AG09319 (cell line): ENCODE results near the gene SLFNL1.
A peak's percentile ranks its signal among the peaks of the same experiment; 100 is the strongest.

Source experiments
- DNase-seq: peaks from one replicate; pipeline ENCODE4 v3.0.0-alpha.2; 2010; ENCODE audit warnings: low read depth; ENCODE audit errors: extremely low read depth
- TF ChIP-seq, protein P1 (sequence below): IDR thresholded peaks from 2 replicates; pipeline ENCODE4 v1.5.1; 2011; ENCODE audit warnings: low read depth, mild to moderate bottlenecking, inconsistent platforms, low read length, moderate library complexity

Gene SLFNL1

DNA sequence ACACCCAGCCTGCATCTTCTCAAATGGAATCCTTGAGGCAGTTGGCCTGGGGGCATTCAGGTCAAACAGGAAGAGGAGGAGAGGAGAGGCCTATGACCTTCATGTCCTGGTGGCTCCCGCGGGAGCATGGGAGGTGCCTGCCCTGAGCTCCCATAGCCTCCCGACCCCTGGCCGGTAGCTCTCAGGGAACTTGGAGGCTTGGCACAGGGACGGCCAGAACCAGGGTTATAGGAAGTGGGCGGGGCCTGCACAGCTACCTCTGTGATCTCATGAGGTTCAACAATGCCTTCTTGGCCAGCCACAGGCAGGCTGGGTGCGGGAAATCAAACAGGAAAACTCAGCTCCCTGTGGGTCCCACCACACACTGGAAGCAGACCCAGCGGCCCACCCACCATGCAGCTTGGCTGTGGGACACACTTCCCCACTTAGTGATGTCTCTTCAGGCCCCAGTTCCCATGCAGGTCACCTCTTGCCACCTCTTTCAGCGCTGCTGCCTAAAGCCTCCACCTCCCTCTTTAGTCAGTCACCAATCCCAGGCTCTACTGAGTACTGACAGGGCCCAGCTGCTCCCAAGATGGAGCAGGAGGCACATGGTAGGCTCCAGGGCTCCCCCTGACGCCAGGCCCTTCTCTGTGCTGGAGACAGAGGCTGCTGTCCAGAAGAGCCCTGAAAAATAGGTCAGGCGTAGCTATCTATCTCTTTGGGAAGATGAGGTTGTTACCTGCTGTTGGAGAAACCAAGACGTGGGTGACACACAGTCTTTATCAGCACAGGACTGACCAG lies at the start of gene SLFNL1:
Gene SLFNL1, minus strand, starts transcription at position 200 of the 783 bp plus-strand sequence. CDS start 1,065 bp downstream, outside the sequence.
- TF ChIP-seq, protein P1, sequence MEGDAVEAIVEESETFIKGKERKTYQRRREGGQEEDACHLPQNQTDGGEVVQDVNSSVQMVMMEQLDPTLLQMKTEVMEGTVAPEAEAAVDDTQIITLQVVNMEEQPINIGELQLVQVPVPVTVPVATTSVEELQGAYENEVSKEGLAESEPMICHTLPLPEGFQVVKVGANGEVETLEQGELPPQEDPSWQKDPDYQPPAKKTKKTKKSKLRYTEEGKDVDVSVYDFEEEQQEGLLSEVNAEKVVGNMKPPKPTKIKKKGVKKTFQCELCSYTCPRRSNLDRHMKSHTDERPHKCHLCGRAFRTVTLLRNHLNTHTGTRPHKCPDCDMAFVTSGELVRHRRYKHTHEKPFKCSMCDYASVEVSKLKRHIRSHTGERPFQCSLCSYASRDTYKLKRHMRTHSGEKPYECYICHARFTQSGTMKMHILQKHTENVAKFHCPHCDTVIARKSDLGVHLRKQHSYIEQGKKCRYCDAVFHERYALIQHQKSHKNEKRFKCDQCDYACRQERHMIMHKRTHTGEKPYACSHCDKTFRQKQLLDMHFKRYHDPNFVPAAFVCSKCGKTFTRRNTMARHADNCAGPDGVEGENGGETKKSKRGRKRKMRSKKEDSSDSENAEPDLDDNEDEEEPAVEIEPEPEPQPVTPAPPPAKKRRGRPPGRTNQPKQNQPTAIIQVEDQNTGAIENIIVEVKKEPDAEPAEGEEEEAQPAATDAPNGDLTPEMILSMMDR, result no peak
- DNase-seq, result no peak

DNA sequence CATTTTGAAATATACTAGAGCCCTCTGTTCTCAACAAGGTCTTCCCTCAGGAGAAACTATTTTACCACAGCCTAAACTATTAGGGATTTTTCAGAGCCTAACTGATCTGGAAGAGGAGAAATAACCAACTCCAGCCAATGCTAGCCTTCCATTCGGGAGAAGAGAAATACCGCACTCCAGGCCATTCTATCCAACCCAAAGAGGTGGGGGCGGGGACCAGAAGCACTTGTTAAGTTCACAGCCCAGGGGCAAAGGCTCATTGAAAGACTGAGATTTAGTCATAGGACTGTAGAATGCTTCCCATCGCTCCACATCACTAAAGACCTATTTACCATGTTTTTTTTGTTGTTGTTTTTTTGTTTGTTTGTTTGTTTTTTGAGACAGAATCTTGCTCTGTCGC lies 35.4 kb upstream of the SLFNL1 start:
- DNase-seq, result no peak
- TF ChIP-seq, protein P1, result no peak

DNA sequence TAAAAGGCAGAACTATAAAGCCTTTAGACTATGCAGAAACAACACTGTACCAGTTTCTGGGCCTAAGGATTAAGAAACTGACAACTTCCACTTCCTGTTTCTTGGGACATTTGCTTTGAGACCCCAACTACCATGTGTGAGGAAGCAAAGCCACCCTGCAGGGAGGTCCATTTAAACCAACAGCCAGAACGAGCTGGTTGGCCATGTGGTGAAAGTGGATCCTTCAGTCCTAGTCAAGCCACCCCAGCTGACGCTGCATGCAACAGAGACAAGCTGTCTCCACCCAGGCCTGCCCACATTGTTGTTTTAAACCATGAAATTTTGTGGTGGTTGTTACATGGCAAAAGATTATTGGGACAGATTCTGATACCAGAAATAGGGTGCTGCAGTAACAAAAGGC lies 31.8 kb upstream of the SLFNL1 start:
- no peak for DNase-seq

DNA sequence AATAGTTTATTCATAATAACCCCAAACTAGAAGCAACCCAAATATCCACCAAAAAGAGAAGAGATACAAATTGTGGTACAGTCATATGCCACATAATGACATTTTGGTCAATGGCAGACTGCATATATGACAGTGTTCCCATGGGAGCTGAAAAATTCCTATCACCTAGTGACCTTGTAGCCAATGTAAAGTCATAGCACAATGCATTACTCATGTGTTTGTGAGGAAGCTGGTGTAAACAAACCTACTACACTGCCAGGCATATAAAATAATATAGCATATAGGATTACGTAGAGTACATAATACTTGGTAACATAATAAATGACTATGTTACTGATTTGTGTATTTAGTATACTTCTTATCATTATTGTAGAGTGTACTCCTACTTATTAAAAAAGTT lies 29.5 kb upstream of the SLFNL1 start:
- DNase-seq, result no peak
- TF ChIP-seq, protein P1, result no peak

More for the DNA sequence above, 31.8 kb upstream of the SLFNL1 start:
- TF ChIP-seq, protein P1, result no peak

DNA sequence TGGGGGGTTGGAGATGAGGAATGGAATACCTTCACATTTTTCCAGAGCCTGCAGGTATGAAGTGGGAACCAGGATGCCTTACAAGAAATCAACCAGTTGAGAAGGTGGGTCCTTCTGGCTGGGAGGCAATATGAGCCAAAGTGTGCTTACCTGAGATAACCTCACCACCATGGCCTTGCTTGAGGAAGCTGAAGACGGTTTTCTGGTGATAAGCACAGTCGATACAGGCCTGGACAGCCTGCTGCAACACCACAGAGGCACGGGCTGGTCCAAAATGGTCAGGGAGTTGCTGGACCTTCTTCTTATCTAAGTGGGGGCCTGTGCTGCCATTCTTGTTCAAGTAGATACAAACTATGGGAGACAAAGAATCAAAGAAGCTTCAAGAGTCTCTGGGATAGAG lies 27.0 kb upstream of the SLFNL1 start:
- TF ChIP-seq, protein P1, result no peak
- DNase-seq, result no peak

DNA sequence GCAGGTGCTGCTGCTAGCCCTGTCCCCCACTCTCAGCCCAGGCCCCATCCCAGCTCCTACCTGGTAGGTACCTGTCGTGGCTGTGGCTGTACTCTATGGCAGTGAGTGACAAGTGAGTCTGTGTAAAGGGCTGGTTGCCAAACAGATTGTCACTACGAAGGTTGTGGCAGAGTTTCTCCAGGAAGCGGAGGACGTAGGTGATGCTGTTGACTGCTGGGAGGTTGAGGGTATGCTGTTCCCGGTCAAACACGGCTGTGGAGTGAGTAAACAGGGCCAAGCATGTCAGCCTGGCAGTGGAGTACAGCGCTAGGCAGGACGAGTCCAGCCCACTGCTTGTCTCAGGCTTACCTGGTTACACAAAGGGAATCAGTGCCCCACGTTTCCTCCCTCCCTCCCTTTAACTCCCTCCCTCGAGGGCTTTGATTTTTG lies 24.8 kb upstream of the SLFNL1 start:
- no peak for DNase-seq
- TF ChIP-seq, protein P1, result no peak

DNA sequence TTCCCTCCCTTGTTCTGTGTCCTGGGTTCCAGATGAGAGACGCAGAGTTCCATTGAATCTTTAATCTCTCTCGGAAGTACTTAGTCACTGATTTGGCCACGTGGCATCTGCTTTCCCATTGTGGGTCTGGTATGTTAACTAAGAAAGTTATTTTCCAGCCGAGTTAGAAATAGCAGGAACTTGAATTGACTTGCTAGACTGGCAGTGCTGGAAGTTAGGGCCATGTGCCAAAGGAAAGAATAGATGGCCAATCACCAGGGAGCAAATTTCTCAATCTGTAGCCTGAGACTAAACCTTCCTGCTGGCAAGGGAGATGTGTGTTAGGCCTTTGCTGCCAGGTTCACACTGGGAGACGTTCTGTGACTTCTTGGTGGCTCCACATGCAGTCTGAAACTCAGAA lies 24.2 kb upstream of the SLFNL1 start:
- TF ChIP-seq, protein P1, result no peak
- DNase-seq, result peak; percentile 59
